ENCODE data around the gene FTCD.

DNA sequence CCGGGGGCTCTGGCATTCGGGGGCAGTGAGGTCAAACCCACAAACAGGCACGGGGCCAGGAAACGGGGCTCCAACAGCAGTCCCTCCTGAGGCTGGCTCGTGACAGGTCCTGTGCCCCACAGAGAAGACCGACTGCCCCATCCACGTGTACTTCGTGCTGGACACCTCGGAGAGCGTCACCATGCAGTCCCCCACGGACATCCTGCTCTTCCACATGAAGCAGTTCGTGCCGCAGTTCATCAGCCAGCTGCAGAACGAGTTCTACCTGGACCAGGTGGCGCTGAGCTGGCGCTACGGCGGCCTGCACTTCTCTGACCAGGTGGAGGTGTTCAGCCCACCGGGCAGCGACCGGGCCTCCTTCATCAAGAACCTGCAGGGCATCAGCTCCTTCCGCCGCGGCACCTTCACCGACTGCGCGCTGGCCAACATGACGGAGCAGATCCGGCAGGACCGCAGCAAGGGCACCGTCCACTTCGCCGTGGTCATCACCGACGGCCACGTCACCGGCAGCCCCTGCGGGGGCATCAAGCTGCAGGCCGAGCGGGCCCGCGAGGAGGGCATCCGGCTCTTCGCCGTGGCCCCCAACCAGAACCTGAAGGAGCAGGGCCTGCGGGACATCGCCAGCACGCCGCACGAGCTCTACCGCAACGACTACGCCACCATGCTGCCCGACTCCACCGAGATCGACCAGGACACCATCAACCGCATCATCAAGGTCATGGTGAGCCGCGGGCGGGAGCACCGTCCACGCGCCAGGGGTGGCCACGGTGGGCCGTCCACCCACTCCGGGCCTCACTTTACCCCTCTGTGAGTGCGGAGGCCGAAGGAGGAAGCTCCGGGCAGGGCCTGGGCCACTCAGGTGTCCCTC, 43.3 kb downstream of the FTCD start:
- TF ChIP-seq POLR2A (IDR thresholded peaks at IDR 0.05), result no peak
- TF ChIP-seq, protein P1, sequence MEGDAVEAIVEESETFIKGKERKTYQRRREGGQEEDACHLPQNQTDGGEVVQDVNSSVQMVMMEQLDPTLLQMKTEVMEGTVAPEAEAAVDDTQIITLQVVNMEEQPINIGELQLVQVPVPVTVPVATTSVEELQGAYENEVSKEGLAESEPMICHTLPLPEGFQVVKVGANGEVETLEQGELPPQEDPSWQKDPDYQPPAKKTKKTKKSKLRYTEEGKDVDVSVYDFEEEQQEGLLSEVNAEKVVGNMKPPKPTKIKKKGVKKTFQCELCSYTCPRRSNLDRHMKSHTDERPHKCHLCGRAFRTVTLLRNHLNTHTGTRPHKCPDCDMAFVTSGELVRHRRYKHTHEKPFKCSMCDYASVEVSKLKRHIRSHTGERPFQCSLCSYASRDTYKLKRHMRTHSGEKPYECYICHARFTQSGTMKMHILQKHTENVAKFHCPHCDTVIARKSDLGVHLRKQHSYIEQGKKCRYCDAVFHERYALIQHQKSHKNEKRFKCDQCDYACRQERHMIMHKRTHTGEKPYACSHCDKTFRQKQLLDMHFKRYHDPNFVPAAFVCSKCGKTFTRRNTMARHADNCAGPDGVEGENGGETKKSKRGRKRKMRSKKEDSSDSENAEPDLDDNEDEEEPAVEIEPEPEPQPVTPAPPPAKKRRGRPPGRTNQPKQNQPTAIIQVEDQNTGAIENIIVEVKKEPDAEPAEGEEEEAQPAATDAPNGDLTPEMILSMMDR (IDR thresholded peaks at IDR 0.05), result no peak
